Panc1 (cell line): ENCODE data around the gene SLCO4A1. TPM values are rescaled to one million over a fixed set of nuclear protein-coding genes. Genes with fewer than 3 reads are reported as not detected.

Source experiments
- ATAC-seq: fragments of 200-7000 bp; cut with Tn5 transposase; 2 replicates; pipeline ENCODE4 v1.9.1; 2020; ENCODE audit warnings: mild to moderate bottlenecking, moderate library complexity
- BruUV-seq: library from RNA; stranded (reverse); fragments of 400-500 nt; replicated peaks from 2 replicates; lab custom pipeline; 2021; lab: Mats Ljungman, UMichigan
- CTCF ChIA-PET: fragments of 300-600 bp; sonication (Branson Sonifier 250); formaldehyde crosslinking; loops from one replicate; lab custom pipeline; 2022; ENCODE audit warnings: antibody characterized with exemption; lab: Charles Lee
- POLR2A ChIA-PET: fragments of 300-600 bp; sonication (Branson Sonifier 250); formaldehyde crosslinking; loops from one replicate; lab custom pipeline; 2022; ENCODE audit warnings: antibody characterized with exemption; lab: Charles Lee
- DNase-seq: peaks from one replicate; pipeline ENCODE4 v3.0.0-alpha.2; 2010; ENCODE audit warnings: low read depth, low spot score
- H3K27ac ChIP-seq: 2 replicates; pipeline ENCODE4 v1.5.1; 2011; ENCODE audit warnings: mild to moderate bottlenecking, low read length, inconsistent platforms
- H3K27me3 ChIP-seq: fragments of 200-500 bp; sonication (Bioruptor generic); 2 replicates; pipeline ENCODE4 v1.6.0; 2014; ENCODE audit warnings: low read length, inconsistent platforms; ENCODE audit not compliant: control insufficient read depth, insufficient read depth
- H3K36me3 ChIP-seq: fragments of 200-500 bp; sonication (Bioruptor generic); 2 replicates; pipeline ENCODE4 v1.5.1; 2014; ENCODE audit warnings: inconsistent platforms, mild to moderate bottlenecking, low read length, moderate library complexity; ENCODE audit not compliant: control insufficient read depth, insufficient read depth
- H3K4me1 ChIP-seq: 2 replicates; pipeline ENCODE4 v1.5.1; 2011; ENCODE audit warnings: inconsistent platforms, mild to moderate bottlenecking, low read length, moderate library complexity; ENCODE audit not compliant: control insufficient read depth, insufficient read depth
- H3K4me3 ChIP-seq, 2 experiments: 2 replicates each; pipeline ENCODE4 v1.5.1; 2011 to 2012; ENCODE audit warnings: low read depth in 2 of 2, low read length in 2 of 2, mild to moderate bottlenecking in 2 of 2, inconsistent platforms in 1 of 2, moderate library complexity in 1 of 2
- H3K9me3 ChIP-seq: fragments of 200-500 bp; sonication (Bioruptor generic); 2 replicates; pipeline ENCODE4 v1.5.1; 2014; ENCODE audit warnings: low read depth, mild to moderate bottlenecking, inconsistent platforms, low read length, moderate library complexity; ENCODE audit not compliant: control insufficient read depth, insufficient read depth
- CTCF ChIP-seq: fragments of 450-650 bp; IDR thresholded peaks from 2 replicates; pipeline ENCODE4 v1.5.1; 2017; ENCODE audit warnings: mild to moderate bottlenecking
- POLR2AphosphoS5 ChIP-seq: IDR thresholded peaks from 2 replicates; pipeline ENCODE4 v1.6.1; 2012; ENCODE audit warnings: mild to moderate bottlenecking, low read depth, low read length, moderate library complexity
- REST ChIP-seq, 2 experiments: IDR thresholded peaks; 2 replicates each; pipeline ENCODE4 v1.6.1; 2011 to 2012; ENCODE audit warnings: low read depth in 2 of 2, control low read depth in 1 of 2, low read length in 1 of 2, mild to moderate bottlenecking in 1 of 2, moderate library complexity in 1 of 2; ENCODE audit not compliant: insufficient read depth in 1 of 2
- SIN3A ChIP-seq: IDR thresholded peaks from 2 replicates; pipeline ENCODE4 v1.6.1; 2012; ENCODE audit warnings: low read depth, mild to moderate bottlenecking, low read length, moderate library complexity, borderline replicate concordance; ENCODE audit not compliant: insufficient read depth
- TCF7L2 ChIP-seq: IDR thresholded peaks from 2 replicates; pipeline ENCODE4 v1.6.1; 2011; ENCODE audit warnings: mild to moderate bottlenecking, low read depth, low read length, inconsistent platforms
- in situ Hi-C: cut with HindIII; loops from 2 replicates; pipeline ENCODE4 v1.10.0; 2016; ENCODE audit warnings: low sequenced_read_pairs, low pct_unique_long_range_greater_than_20kb
- intact Hi-C: fragments of 100-400 bp; cut with micrococcal nuclease; formaldehyde crosslinking; loops from one replicate; pipeline ENCODE4 v1.10.0; 2022; ENCODE audit not compliant: unreplicated experiment
- total RNA-seq: library from RNA; stranded (reverse); gene quantifications from one replicate; pipeline ENCODE4 v1.2.1, GENCODE V29; 2021; ENCODE audit not compliant: unreplicated experiment

SLCO4A1 gene
- total RNA-seq, 1 experiment from 2014 or later = 167 TPM

- no peaks in the 10 kb centered on the region for H3K9me3 ChIP-seq
- no peak for TF ChIP-seq SIN3A
- TF ChIP-seq POLR2AphosphoS5 = no peak
- TF ChIP-seq TCF7L2 = no peak
- no peak for TF ChIP-seq CTCF
- no peak for TF ChIP-seq REST (IDR thresholded peaks at IDR 0.05; ENCODE audit: insufficient read depth in 1 of 2, low read depth in 2 of 2, low read length in 1 of 2)
- CTCF ChIA-PET = interaction anchor here (1.0 to 1.4 kb wide), 2 partner anchors 11 to 106 kb away, joined by 3 to 10 read pairs; no protein-coding TSS in a partner anchor
- in situ Hi-C loops = no loop called here
- H3K27me3 ChIP-seq = no peaks in the 10 kb centered on the region
- H3K4me1 ChIP-seq = peaks cover 76% of the 10 kb centered on the region
- intact Hi-C loops = loop anchor here (5.0 kb wide), 1 partner anchor 114 kb away; no protein-coding TSS in a partner anchor
- no peaks in the 10 kb centered on the region for H3K36me3 ChIP-seq
- POLR2A ChIA-PET = no interaction called here
- BruUV-seq = no TSS peak
- no peak for DNase-seq
- no peak for ATAC-seq
- peak overlapping the region; percentile 98 for H3K27ac ChIP-seq
- H3K4me3 ChIP-seq = no peak overlapping the region
Measured at GRCh38 chr20:62606016-62606415, 36.3 kb upstream of the SLCO4A1 start.

GRCh38 chr20:62606551-62607201 is 35.6 kb upstream of the SLCO4A1 start:
- ATAC-seq = peak; percentile 75
- POLR2A ChIA-PET = no interaction called here

More at GRCh38 chr20:62606551-62607201, 35.6 kb upstream of the SLCO4A1 start:
- peak overlapping the region; percentile 98 for H3K27ac ChIP-seq
- intact Hi-C loops = loop anchor here (5.0 kb wide), 1 partner anchor 114 kb away; no protein-coding TSS in a partner anchor
- CTCF ChIA-PET = interaction anchor here (1.0 to 1.4 kb wide), 2 partner anchors 10 to 107 kb away, joined by 3 to 10 read pairs; no protein-coding TSS in a partner anchor
- BruUV-seq = no TSS peak
- in situ Hi-C loops = no loop called here
- H3K36me3 ChIP-seq = no peaks in the 10 kb centered on the region
- H3K27me3 ChIP-seq = no peaks in the 10 kb centered on the region
- peaks cover 69% of the 10 kb centered on the region for H3K4me1 ChIP-seq
- H3K9me3 ChIP-seq = no peaks in the 10 kb centered on the region
- TF ChIP-seq POLR2AphosphoS5 = peak; percentile 53; the same call in 1 of the 2 replicates
- no peak for TF ChIP-seq REST (IDR thresholded peaks at IDR 0.05; ENCODE audit: insufficient read depth in 1 of 2, low read depth in 2 of 2, low read length in 1 of 2)
- no peak for TF ChIP-seq SIN3A
- no peak for TF ChIP-seq CTCF
- peak; percentile 99 for TF ChIP-seq TCF7L2
- no peak for DNase-seq
- no peak overlapping the region for H3K4me3 ChIP-seq
